ENCODE data around the gene SBK1.
"Not testable (repeated sequence)": the region's sequence is repeated elsewhere in the genome, so short reads cannot be mapped to it uniquely, and the experiment has no call there.

SBK1 gene

DNA sequence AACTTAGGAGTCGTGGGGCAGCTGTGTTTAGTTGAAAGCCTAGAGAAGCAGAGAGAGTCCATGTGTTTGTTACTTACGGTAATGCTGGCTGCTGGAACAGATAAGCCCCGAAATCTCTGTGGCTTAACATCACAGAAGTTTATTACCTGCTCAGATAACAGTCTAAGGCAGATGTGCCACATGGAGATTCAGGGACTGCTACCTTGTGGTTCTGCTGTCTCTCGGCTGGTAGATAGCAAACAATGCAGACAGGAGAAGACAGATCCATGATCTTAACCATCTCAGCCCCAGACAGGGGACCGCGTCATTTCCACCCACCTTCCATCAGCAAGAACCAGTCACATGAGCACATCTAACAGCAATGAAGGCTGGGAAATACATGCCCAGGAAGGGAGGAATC, 40.3 kb downstream of the SBK1 start:
- not testable (repeated sequence) for DNase-seq (ENCODE audit: low spot score); FAIRE-seq

DNA sequence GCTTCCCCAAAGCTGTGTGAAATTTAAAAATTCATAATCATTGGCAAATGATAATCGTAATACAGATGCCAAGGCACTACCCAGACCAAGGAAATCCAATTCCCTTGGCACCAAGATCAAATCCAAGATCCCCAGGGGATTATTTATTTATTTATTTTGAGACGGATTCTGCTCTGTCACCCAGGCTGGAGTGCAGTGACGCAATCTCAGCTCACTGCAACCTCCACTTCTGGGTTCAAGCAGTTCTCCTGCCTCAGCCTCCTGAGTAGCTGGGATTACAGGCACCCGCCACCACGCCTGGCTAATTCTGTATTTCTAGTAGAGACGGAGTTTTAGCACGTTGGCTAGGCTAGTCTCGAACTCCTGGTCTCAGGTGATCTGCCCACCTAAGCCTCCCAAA, 43.4 kb downstream of the SBK1 start:
- FAIRE-seq; DNase-seq (ENCODE audit: low spot score): not testable (repeated sequence)

DNA sequence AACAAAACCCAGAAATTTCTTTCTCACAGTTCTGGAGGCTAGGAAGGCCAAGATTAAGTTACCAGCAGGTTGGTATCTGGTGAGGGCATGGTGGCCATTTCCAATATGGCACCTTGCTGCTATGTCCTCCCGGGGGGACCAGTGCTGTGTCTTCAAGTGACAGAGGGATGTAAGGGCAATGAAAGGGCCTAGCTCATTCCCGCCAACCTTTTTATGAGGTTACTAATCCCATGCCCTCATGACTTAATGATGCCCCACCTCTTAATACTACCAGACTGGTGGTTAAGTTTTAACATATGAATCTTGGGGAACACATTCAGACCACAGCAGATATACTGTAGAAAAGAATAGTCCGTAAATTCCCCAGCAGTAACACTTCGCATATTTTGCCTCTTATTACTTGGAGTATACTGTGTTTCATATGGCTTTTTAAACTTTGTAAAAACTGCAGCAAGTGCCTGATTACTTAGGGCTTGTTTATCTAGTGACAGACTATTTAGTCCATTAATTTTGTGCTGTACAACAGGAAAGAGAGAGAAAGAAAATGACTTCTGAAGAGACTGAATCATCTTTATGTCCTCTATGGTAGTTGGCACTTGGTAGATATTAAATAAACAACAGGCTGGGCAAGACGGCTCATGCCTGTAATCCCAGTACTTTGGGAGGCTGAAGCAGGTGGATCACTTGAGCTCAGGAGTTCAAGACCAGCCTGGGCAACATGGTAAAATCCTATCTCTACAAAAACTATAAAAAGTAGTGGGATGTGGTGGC, 44.8 kb downstream of the SBK1 start:
- not testable (repeated sequence) for FAIRE-seq; DNase-seq (ENCODE audit: low spot score)

DNA sequence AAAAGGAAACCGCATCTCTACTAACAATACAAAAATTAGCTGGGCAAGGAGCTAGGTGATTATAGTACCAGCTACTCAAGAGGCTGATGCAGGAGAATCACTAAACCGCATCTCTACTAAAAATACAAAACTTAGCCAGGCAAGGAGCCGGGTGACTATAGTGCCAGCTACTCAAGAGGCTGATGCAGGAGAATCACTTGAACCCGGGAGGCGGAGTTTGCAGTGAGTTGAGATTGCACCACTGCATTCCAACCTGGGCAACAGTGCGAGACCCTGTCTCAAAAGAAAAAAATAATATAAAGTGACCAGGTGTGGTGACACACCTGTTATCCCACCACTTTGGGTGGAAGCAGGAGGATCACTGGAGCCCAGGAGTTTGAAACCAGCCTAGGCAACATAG, 45.9 kb downstream of the SBK1 start:
- not testable (repeated sequence) for FAIRE-seq; DNase-seq (ENCODE audit: low spot score)

DNA sequence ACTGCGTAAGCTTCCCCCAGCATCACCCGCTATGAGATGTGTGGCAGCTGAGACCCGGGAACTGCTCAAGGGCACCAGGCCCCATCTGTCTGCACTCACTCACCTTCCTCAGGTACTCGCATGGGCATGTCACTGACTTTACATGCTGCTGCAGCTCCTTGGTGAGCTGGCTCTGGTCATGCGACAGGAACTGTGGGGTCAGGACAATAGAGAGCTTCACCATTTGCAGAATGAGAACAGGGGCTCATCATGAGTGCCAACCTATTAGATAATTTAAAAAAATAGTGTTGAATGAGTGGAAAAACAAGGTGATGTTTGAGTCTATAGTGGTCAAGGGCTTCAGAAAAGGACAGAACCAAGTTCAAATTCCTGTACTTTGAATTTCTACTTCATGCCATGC, 70.3 kb downstream of the SBK1 start:
- not testable (repeated sequence) for DNase-seq (ENCODE audit: low spot score); FAIRE-seq

DNA sequence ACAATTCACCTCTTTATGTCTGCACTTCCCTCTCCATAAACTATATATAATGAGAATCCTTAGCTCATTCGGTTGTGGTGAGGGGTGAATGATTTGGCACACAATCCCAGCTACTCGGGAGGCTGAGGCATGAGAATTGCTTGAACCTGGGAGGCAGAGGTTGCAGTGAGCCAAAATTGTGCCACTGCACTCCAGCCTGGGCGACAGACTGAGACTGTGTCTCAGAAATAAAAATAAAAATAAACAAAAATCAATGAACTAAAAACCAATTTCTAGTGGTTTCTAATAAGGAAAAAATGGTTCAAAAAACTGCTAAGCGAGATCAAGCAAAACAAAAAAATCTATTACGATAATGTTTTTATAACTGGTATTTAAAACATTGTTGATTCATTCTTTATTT, 71.1 kb downstream of the SBK1 start, which contains the start of gene NPIPB6:
Gene NPIPB6 (minus strand): TSS at position 101 of the 400 bp plus-strand sequence. CDS start 686 bp downstream, outside the sequence.
- FAIRE-seq; DNase-seq (ENCODE audit: low spot score): not testable (repeated sequence)

DNA sequence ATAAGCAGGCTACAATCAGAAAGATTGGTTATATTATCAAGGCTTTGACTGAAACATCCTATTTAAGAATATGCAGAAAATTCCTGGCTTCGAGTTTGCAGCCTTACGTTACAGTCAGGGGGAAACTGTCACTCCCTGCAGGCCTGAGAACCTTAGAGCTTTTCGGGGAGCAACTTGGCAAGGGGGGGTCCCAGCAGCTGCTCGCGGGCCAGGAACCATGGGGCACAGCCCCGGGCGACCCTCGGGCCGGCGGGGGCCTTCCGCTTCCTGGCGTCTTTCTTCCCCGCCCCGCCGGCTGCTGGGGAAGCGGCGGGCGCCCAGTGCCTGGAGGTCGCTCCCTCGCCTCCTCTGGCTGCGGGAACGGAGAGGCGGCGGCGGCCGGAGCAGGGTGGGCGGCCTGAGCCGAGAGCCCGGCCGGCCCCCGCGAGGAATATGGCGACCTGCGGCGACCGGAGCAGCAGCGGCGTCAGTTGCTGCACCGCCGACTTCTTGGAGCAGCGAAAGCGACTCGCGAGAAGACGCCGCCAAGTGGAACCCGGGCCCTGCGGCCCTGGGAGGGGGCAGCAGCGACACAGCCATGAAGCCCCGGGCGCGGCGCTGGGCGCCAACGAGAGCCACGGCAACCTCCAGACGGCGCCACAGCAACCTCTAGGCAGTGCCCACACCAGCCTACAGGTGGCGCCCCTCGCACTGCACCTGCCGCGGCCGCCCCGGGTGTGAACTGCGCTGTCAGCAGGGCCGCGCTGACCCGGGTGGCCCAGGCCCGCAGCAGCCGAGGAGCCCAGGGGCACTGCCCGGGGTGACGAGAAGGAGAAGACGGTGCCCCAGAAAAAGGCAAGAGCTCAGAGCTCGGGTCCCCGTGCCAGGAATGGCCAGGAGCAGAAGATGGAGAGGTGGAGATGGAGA, 72.2 kb downstream of the SBK1 start:
- not testable (repeated sequence) for DNase-seq (ENCODE audit: low spot score)
- FAIRE-seq = peak; percentile 78

DNA sequence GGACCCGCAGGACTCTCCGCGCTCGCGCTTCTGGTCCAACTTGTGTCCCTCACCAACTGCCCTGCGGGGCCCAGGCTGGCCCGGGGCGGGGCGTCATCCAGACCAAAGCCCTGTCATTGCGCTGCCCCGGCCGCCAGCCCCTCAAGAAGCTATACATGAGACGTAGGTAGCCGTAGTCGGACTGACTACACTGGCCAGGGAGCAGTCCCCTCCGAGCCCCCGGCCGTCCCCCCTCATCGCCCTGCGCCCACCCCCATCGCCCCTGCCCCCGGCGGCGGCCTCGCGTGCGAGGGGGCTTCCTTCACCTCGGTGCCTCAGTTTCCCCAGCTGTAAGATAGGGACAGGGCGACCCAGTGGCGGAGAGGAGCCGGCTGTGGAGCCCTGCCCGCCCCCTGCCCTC, 75.6 kb downstream of the SBK1 start:
- DNase-seq (ENCODE audit: low spot score); FAIRE-seq: not testable (repeated sequence)

All from urothelium cell line (cell line).